Esophagus muscularis mucosa (tissue), 4 donors: Measurements from ENCODE around the gene ZNG1F. TPM values are rescaled to one million over a fixed set of nuclear protein-coding genes. Genes with fewer than 3 reads are reported as not detected.
"Not testable (repeated sequence)": the region's sequence is repeated elsewhere in the genome, so short reads cannot be mapped to it uniquely, and the experiment has no call there.

Experiments
- DNase-seq: peaks from one replicate; pipeline ENCODE4 v3.0.0-alpha.2; 2017; ENCODE audit errors: extremely low spot score
- H3K27ac ChIP-seq, 4 donors: fragments of 200-600 bp; sonication (generic); replicated peaks in 1 of 4; 1 replicate in 3 of 4; 2 replicates in 1 of 4; pipeline ENCODE4 v1.5.1; 2016 to 2019; ENCODE audit warnings: mild to moderate bottlenecking in 1 of 4
- H3K27me3 ChIP-seq, 4 donors: fragments of 200-600 bp; sonication (generic); one replicate each; pipeline versions ENCODE4 v1.5.1 to v1.6.0; 2016 to 2019
- H3K36me3 ChIP-seq, 4 donors: fragments of 200-600 bp; sonication (generic); one replicate each; pipeline ENCODE4 v1.5.1; 2016 to 2019
- H3K4me1 ChIP-seq, 4 donors: fragments of 200-600 bp; sonication (generic); one replicate each; pipeline ENCODE4 v1.5.1; 2016 to 2019
- H3K4me3 ChIP-seq, 4 donors: fragments of 200-600 bp; sonication (generic); 1 replicate in 2 of 4; 2 replicates in 2 of 4; pipeline ENCODE4 v1.5.1; 2016 to 2019; ENCODE audit warnings: mild to moderate bottlenecking in 4 of 4, moderate library complexity in 1 of 4
- H3K9me3 ChIP-seq, 4 donors: fragments of 200-600 bp; sonication (generic); 1 replicate in 3 of 4; 2 replicates in 1 of 4; pipeline ENCODE4 v1.5.1; 2016 to 2019
- WGBS: methylation state at CpG from one replicate; pipeline ENCODE4 v1.1.5; 2018; 5-methylcytosine and 5-hydroxymethylcytosine counted together
- intact Hi-C: fragments of 100-400 bp; cut with DNase I; formaldehyde crosslinking; loops from one replicate; pipeline ENCODE4 v1.15.1; 2023
- total RNA-seq, 4 donors: library from RNA; depleted of rRNA; stranded (reverse); fragments of >200 nt; gene quantifications; one replicate each; pipeline versions ENCODE4 v1.1.0 to v1.2.1, GENCODE V29; 2016
- TF ChIP-seq, protein P1 (sequence below), 3 experiments: fragments of 200-600 bp in 2 of 3; fragments of 450-650 bp in 1 of 3; sonication (generic) in 2 of 3; IDR thresholded peaks; one replicate each; pipeline ENCODE4 v1.5.1; 2017 to 2019; ENCODE audit warnings: antibody characterized with exemption in 3 of 3, mild to moderate bottlenecking in 2 of 3, moderate library complexity in 1 of 3

ZNG1F gene
- total RNA-seq, 4 donors from 2014 or later: 3.8 to 10.8 (median 5.9) TPM

DNA sequence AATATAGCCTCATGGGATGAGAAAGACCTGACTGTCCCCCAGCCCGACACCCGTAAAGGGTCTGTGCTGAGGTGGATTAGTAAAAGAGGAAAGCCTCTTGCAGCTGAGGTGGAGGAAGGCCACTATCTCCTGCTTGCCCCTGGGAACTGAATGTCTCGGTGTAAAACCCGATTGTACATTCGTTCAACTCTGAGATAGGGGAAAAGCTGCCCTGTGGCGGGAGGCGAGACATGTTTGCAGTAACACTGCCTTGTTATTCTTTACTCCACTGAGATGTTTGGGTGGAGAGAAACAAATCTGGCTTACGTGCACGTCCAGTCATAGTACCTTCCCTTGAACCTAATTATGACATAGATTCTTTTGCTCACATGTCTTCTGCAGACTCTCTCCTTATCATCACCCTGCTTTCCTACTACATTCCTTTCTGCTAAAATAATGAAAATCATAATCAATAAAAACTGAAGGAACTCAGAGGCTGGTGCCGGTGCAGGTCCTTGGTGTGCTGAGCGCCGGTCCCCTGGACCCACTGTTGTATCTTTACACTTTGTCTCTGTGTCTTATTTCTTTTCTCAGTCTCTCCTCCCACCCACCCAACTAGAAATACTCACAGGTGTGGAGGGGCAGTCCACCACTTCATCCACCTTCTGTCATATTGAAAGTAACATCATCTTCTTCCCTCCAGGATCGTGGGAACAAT lies 83.4 kb downstream of the ZNG1F start:
- H3K27me3 ChIP-seq: peaks cover 0 to 36% (median 4%) of the 10 kb centered on the region in 4 donors
- DNase-seq, H3K27ac ChIP-seq, H3K4me3 ChIP-seq, H3K36me3 ChIP-seq, H3K9me3 ChIP-seq, intact Hi-C loops, H3K4me1 ChIP-seq: not testable (repeated sequence)
- WGBS: 58% methylated on average over 10 of the region's 13 CpGs

GRCh38 chr9:41104542-41104941 lies 84.6 kb downstream of the ZNG1F start:
- intact Hi-C loops, H3K9me3 ChIP-seq, H3K4me1 ChIP-seq, H3K27ac ChIP-seq, H3K36me3 ChIP-seq, DNase-seq, H3K4me3 ChIP-seq: not testable (repeated sequence)
- WGBS: 35% methylated on average over 3 of the region's 19 CpGs
- H3K27me3 ChIP-seq: peaks cover 0 to 33% (median 4%) of the 10 kb centered on the region in 4 donors

DNA sequence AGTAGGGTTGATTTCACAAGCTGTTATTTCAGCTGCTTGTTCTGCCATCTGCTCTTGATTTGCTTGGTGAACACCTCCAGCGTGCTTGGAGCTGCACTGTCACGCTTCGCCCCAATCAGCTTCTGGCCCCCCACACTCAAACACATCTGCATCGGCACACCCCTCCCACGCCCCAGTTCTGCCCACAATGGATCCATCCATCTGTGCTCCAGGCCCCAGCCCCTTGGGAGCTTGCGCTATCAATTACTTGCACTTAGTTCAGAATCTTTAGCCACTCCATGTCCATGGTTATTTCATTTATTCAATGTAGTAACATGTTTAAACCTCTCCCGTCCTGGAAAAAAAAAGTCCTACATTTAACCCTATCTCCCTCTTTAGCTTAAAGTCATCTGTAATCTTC lies 88.6 kb downstream of the ZNG1F start:
- H3K27ac ChIP-seq, H3K4me3 ChIP-seq, intact Hi-C loops, H3K9me3 ChIP-seq, H3K4me1 ChIP-seq, DNase-seq, H3K36me3 ChIP-seq: not testable (repeated sequence)
- 79% methylated on average over 7 of the region's 7 CpGs for whole genome bisulfite sequencing
- peaks cover 0 to 13% (median 0%) of the 10 kb centered on the region in 4 donors for H3K27me3 ChIP-seq

- intact Hi-C loops, H3K27me3 ChIP-seq, H3K36me3 ChIP-seq, H3K27ac ChIP-seq, H3K4me3 ChIP-seq, H3K4me1 ChIP-seq, H3K9me3 ChIP-seq: not testable (repeated sequence)
- peak; percentile 82 for DNase-seq
- 67% methylated on average over 4 of the region's 4 CpGs for WGBS
Measured at GRCh38 chr9:41098759-41099158, 90.4 kb downstream of the ZNG1F start.

- H3K27me3 ChIP-seq, intact Hi-C loops, H3K4me3 ChIP-seq, H3K9me3 ChIP-seq, DNase-seq, H3K4me1 ChIP-seq, H3K27ac ChIP-seq, H3K36me3 ChIP-seq: not testable (repeated sequence)
- WGBS: 53% methylated on average over 2 of the region's 2 CpGs
Measured at GRCh38 chr9:41095060-41095459, 94.1 kb downstream of the ZNG1F start.

DNA sequence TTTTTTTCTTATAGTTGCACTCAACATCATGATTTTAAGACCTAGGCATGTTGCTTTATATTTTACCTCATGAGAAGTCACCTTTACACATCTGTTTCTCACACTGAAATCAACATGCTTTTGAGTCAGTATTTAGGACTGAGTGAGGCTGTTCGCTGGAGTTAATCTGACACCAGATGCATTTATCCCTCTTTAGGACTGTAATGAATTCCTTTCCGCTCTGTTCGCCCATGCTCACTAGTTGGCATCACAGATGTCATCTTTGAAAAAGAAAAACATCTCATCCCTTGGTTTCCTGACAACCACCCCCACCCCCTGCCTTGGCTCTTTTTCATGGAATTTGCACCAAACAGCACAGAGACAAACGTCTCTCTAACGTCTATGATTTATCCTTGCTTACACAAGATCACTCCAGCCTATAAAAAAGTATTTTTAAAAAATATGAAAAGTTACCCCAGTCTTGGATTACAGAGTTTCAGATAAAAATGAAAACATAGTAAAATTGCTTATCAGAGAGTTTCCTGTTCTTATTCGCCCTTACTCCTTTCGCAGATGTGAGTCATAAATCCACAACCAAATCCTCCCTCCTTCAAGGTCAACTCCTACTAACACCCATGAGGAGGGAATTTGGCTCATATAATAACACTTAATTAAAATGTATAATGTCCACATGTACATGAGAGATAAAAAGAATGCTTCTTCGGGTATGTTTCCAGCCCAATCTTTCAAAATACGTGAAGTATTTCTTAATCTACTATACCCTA lies 94.9 kb downstream of the ZNG1F start:
- H3K4me1 ChIP-seq, H3K27ac ChIP-seq, H3K9me3 ChIP-seq, H3K27me3 ChIP-seq, intact Hi-C loops, H3K36me3 ChIP-seq, DNase-seq, H3K4me3 ChIP-seq: not testable (repeated sequence)
- WGBS: 80% methylated on average over 3 of the region's 9 CpGs

DNA sequence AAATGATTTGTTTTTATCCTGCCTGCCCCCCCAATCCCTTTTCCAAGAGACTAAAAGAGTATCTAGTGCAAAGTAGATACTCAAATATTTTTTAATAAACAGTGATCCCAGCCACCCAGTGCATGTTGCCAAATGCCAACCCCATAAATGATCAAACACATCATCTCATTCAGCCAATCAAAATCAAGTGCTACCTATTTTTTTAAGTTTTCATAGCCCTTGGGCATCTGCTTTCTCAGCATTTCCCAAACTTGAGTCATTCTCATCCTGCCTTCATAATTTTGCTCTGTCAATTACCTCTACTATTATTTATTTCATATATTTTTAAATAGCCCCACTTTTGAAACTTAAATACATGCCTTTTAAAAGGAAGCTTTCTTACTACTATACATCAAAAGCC lies 98.2 kb downstream of the ZNG1F start:
- H3K4me3 ChIP-seq, H3K27me3 ChIP-seq, DNase-seq, H3K27ac ChIP-seq, H3K36me3 ChIP-seq, H3K4me1 ChIP-seq, intact Hi-C loops, H3K9me3 ChIP-seq: not testable (repeated sequence)

- H3K4me1 ChIP-seq, H3K36me3 ChIP-seq, intact Hi-C loops, H3K27ac ChIP-seq, H3K4me3 ChIP-seq, H3K9me3 ChIP-seq, DNase-seq: not testable (repeated sequence)
- WGBS: 69% methylated on average over 1 of the region's 1 CpG
- peaks cover 0 to 11% (median 0%) of the 10 kb centered on the region in 4 donors for H3K27me3 ChIP-seq
Measured at GRCh38 chr9:41090386-41090785, 98.7 kb downstream of the ZNG1F start.

DNA sequence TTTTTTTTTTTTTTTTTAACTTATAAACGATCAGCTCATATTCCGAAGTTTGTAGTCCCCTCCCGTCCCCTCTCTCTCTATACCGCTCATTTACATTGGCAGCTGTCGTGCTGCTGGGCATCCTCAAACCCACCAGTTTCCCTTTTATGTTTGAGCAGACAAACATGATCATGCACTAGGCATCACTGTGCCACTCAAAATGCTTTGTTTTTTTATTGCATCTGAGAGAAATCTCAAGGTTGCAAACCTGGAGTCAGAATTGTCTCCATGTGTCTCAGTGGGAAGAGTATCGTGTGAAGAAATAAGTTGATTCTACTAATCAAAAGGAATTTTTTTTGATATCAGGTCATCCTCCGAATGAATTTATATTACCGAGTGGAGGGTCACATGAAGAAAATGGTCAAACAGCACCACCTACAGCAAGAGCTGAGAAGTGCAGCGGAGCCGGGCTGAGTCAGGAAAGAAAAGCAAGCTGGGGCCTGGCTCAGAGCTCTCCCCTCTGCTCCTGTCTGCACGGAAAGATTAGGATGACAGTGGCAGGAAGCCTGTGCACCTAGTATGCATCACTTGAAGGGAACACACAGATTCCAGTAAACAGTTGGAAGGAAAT lies 100.6 kb downstream of the ZNG1F start:
- WGBS: 14% methylated on average over 7 of the region's 11 CpGs
- H3K4me1 ChIP-seq, DNase-seq, H3K9me3 ChIP-seq, H3K36me3 ChIP-seq, H3K27ac ChIP-seq, H3K4me3 ChIP-seq, intact Hi-C loops: not testable (repeated sequence)
- H3K27me3 ChIP-seq: peaks cover 0 to 14% (median 0%) of the 10 kb centered on the region in 4 donors
- TF ChIP-seq, protein P1, sequence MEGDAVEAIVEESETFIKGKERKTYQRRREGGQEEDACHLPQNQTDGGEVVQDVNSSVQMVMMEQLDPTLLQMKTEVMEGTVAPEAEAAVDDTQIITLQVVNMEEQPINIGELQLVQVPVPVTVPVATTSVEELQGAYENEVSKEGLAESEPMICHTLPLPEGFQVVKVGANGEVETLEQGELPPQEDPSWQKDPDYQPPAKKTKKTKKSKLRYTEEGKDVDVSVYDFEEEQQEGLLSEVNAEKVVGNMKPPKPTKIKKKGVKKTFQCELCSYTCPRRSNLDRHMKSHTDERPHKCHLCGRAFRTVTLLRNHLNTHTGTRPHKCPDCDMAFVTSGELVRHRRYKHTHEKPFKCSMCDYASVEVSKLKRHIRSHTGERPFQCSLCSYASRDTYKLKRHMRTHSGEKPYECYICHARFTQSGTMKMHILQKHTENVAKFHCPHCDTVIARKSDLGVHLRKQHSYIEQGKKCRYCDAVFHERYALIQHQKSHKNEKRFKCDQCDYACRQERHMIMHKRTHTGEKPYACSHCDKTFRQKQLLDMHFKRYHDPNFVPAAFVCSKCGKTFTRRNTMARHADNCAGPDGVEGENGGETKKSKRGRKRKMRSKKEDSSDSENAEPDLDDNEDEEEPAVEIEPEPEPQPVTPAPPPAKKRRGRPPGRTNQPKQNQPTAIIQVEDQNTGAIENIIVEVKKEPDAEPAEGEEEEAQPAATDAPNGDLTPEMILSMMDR (IDR thresholded peaks at IDR 0.05): peak; percentile 7 to 47 (median 44)

- peaks cover 0 to 14% (median 0%) of the 10 kb centered on the region in 4 donors for H3K27me3 ChIP-seq
- DNase-seq, H3K9me3 ChIP-seq, H3K36me3 ChIP-seq, H3K27ac ChIP-seq, H3K4me3 ChIP-seq, H3K4me1 ChIP-seq, intact Hi-C loops: not testable (repeated sequence)
- 61% methylated on average over 5 of the region's 5 CpGs for WGBS
Measured at GRCh38 chr9:41087929-41088328, 101.2 kb downstream of the ZNG1F start.

GRCh38 chr9:41087157-41087780 lies 101.8 kb downstream of the ZNG1F start:
- H3K27me3 ChIP-seq: peaks cover 0 to 14% (median 0%) of the 10 kb centered on the region in 4 donors
- WGBS: 37% methylated on average over 4 of the region's 5 CpGs
- peak; percentile 90 for DNase-seq
- H3K4me3 ChIP-seq, H3K4me1 ChIP-seq, H3K9me3 ChIP-seq, H3K36me3 ChIP-seq, intact Hi-C loops, H3K27ac ChIP-seq: not testable (repeated sequence)
